Adipocyte (in vitro differentiated cells): ENCODE measurements around the gene AUTS2.

ENCODE experiments used
- DNase-seq: peaks from one replicate; pipeline ENCODE4 v3.0.0-alpha.2; 2015; ENCODE audit warnings: low read depth
- H3K27me3 ChIP-seq: replicated peaks from 2 replicates; pipeline ENCODE4 v1.7.0; 2013; ENCODE audit warnings: mild to moderate bottlenecking, low read length, moderate library complexity; ENCODE audit not compliant: control insufficient read depth, insufficient read depth
- H3K36me3 ChIP-seq: 2 replicates; pipeline ENCODE4 v1.7.0; 2013; ENCODE audit warnings: low read length, mild to moderate bottlenecking, moderate library complexity; ENCODE audit not compliant: control insufficient read depth, insufficient read depth, severe bottlenecking
- H3K4me1 ChIP-seq: 2 replicates; pipeline ENCODE4 v1.7.0; 2013; ENCODE audit warnings: mild to moderate bottlenecking, low read length, moderate library complexity; ENCODE audit not compliant: control insufficient read depth, insufficient read depth
- H3K4me3 ChIP-seq: 2 replicates; pipeline ENCODE4 v1.7.0; 2013; ENCODE audit warnings: mild to moderate bottlenecking, low read length, moderate library complexity
- H3K9ac ChIP-seq: 2 replicates; pipeline ENCODE4 v1.7.0; 2013; ENCODE audit warnings: mild to moderate bottlenecking, low read length, moderate library complexity
- H3K9me3 ChIP-seq: 2 replicates; pipeline ENCODE4 v1.7.0; 2013; ENCODE audit warnings: mild to moderate bottlenecking, low read length, moderate library complexity; ENCODE audit not compliant: control insufficient read depth

Gene AUTS2

GRCh38 chr7:70419526-70420380 is 821.5 kb downstream of the AUTS2 start:
- Histone ChIP-seq H3K9ac (no peak overlapping the region), H3K4me1 (no peaks in the 10 kb centered on the region), H3K27me3 (no peaks in the 10 kb centered on the region), H3K9me3 (no peaks in the 10 kb centered on the region), H3K36me3 (no peaks in the 10 kb centered on the region), H3K4me3 (no peak overlapping the region)
- no peak for DNase-seq

GRCh38 chr7:70420381-70420662 is 822.0 kb downstream of the AUTS2 start:
- no peak overlapping the region for H3K9ac ChIP-seq
- no peaks in the 10 kb centered on the region for H3K36me3 ChIP-seq
- H3K27me3 ChIP-seq, result no peaks in the 10 kb centered on the region
- no peaks in the 10 kb centered on the region for H3K9me3 ChIP-seq
- no peak overlapping the region for H3K4me3 ChIP-seq
- no peak for DNase-seq
- no peaks in the 10 kb centered on the region for H3K4me1 ChIP-seq

GRCh38 chr7:70421319-70421718 is 823.0 kb downstream of the AUTS2 start:
- H3K4me1 ChIP-seq, result no peaks in the 10 kb centered on the region

GRCh38 chr7:70426249-70426880 is 828.1 kb downstream of the AUTS2 start:
- no peak overlapping the region for H3K9ac ChIP-seq
- H3K4me3 ChIP-seq, result no peak overlapping the region
- H3K36me3 ChIP-seq, result no peaks in the 10 kb centered on the region
- no peaks in the 10 kb centered on the region for H3K9me3 ChIP-seq
- H3K4me1 ChIP-seq, result no peaks in the 10 kb centered on the region
- no peak for DNase-seq
- H3K27me3 ChIP-seq, result no peaks in the 10 kb centered on the region

More at GRCh38 chr7:70421319-70421718, 823.0 kb downstream of the AUTS2 start:
- Histone ChIP-seq H3K27me3 (no peaks in the 10 kb centered on the region), H3K4me3 (no peak overlapping the region), H3K36me3 (no peaks in the 10 kb centered on the region), H3K9me3 (no peaks in the 10 kb centered on the region), H3K9ac (no peak overlapping the region)
- no peak for DNase-seq

- Histone ChIP-seq H3K4me1 (no peaks in the 10 kb centered on the region), H3K9ac (no peak overlapping the region), H3K4me3 (no peak overlapping the region), H3K27me3 (no peaks in the 10 kb centered on the region), H3K9me3 (no peaks in the 10 kb centered on the region), H3K36me3 (no peaks in the 10 kb centered on the region)
- DNase-seq, result no peak
Measured at GRCh38 chr7:70432567-70433001, 834.3 kb downstream of the AUTS2 start.

- no peaks in the 10 kb centered on the region for H3K36me3 ChIP-seq
- no peak for DNase-seq
- H3K9me3 ChIP-seq, result no peaks in the 10 kb centered on the region
- H3K4me1 ChIP-seq, result no peaks in the 10 kb centered on the region
- H3K27me3 ChIP-seq, result no peaks in the 10 kb centered on the region
- no peak overlapping the region for H3K4me3 ChIP-seq
- no peak overlapping the region for H3K9ac ChIP-seq
Measured at GRCh38 chr7:70434376-70434775, 836.1 kb downstream of the AUTS2 start.

GRCh38 chr7:70434821-70435220 is 836.5 kb downstream of the AUTS2 start:
- Histone ChIP-seq H3K4me3 (no peak overlapping the region), H3K9ac (no peak overlapping the region), H3K9me3 (no peaks in the 10 kb centered on the region), H3K4me1 (peaks cover 4% of the 10 kb centered on the region), H3K36me3 (no peaks in the 10 kb centered on the region), H3K27me3 (no peaks in the 10 kb centered on the region)
- no peak for DNase-seq

- H3K4me3 ChIP-seq, result no peak overlapping the region
- H3K27me3 ChIP-seq, result no peaks in the 10 kb centered on the region
- H3K4me1 ChIP-seq, result peaks cover 5% of the 10 kb centered on the region
- no peaks in the 10 kb centered on the region for H3K9me3 ChIP-seq
- H3K36me3 ChIP-seq, result no peaks in the 10 kb centered on the region
- no peak for DNase-seq
- H3K9ac ChIP-seq, result no peak overlapping the region
Measured at GRCh38 chr7:70435634-70436033, 837.4 kb downstream of the AUTS2 start.

GRCh38 chr7:70436790-70437350 is 838.6 kb downstream of the AUTS2 start:
- Histone ChIP-seq H3K4me1 (peaks cover 5% of the 10 kb centered on the region), H3K36me3 (no peaks in the 10 kb centered on the region), H3K9ac (no peak overlapping the region), H3K4me3 (no peak overlapping the region), H3K9me3 (no peaks in the 10 kb centered on the region), H3K27me3 (no peaks in the 10 kb centered on the region)
- no peak for DNase-seq

- Histone ChIP-seq H3K36me3 (no peaks in the 10 kb centered on the region), H3K9me3 (no peaks in the 10 kb centered on the region), H3K9ac (no peak overlapping the region), H3K4me1 (peaks cover 5% of the 10 kb centered on the region), H3K27me3 (no peaks in the 10 kb centered on the region), H3K4me3 (no peak overlapping the region)
- DNase-seq, result no peak
Measured at GRCh38 chr7:70439651-70440050, 841.4 kb downstream of the AUTS2 start.

GRCh38 chr7:70446448-70447143 is 848.3 kb downstream of the AUTS2 start:
- no peak overlapping the region for H3K9ac ChIP-seq
- no peaks in the 10 kb centered on the region for H3K36me3 ChIP-seq
- no peak overlapping the region for H3K4me3 ChIP-seq
- no peak for DNase-seq
- no peaks in the 10 kb centered on the region for H3K27me3 ChIP-seq
- no peaks in the 10 kb centered on the region for H3K9me3 ChIP-seq
- H3K4me1 ChIP-seq, result no peaks in the 10 kb centered on the region
